ENCODE measurements around the gene SLC17A6.

GRCh38 chr11:22426915-22427314, 88.7 kb downstream of the SLC17A6 start:
- TF ChIP-seq CTCF (IDR thresholded peaks at IDR 0.05) (no peak), POLR2A (IDR thresholded peaks at IDR 0.05) (no peak), EP300 (IDR thresholded peaks at IDR 0.05) (no peak), POLR2AphosphoS5 (IDR thresholded peaks at IDR 0.05) (no peak)
